IMR-90 (cell line): ENCODE data around the gene NUDT8. TPM values are rescaled to one million over a fixed set of nuclear protein-coding genes. Genes with fewer than 3 reads are reported as not detected.

Source experiments
- ATAC-seq: fragments of 200-7000 bp; cut with Tn5 transposase; 2 replicates; pipeline ENCODE4 v1.9.1; 2020; ENCODE audit warnings: low read depth, mild to moderate bottlenecking, moderate library complexity
- BruUV-seq: library from RNA; stranded (reverse); fragments of 400-500 nt; replicated peaks from 2 replicates; lab custom pipeline; 2021; lab: Mats Ljungman, UMichigan
- CTCF ChIA-PET: fragments of 300-600 bp; formaldehyde crosslinking; extraction: SDS; loops from one replicate; lab custom pipeline; 2021; ENCODE audit warnings: antibody characterized with exemption; lab: Yijun Ruan, JAX
- POLR2A ChIA-PET: fragments of 300-600 bp; sonication (Branson Sonifier 250); formaldehyde crosslinking; loops from one replicate; lab custom pipeline; 2022; ENCODE audit warnings: antibody characterized with exemption; ENCODE audit not compliant: unreplicated experiment; lab: Charles Lee
- DNase-seq: peaks from one replicate; pipeline ENCODE4 v3.0.0; 2013
- H2AFZ ChIP-seq: replicated peaks from 2 replicates; pipeline ENCODE3; 2013; ENCODE audit warnings: low read length, mild to moderate bottlenecking; ENCODE audit not compliant: poor library complexity
- H2AK5ac ChIP-seq: 2 replicates; pipeline ENCODE4 v1.6.1; 2013; ENCODE audit warnings: low read depth, low read length, inconsistent platforms
- H2AK9ac ChIP-seq: replicated peaks from 2 replicates; pipeline ENCODE3; 2013; ENCODE audit warnings: mild to moderate bottlenecking, low read depth, low read length, moderate library complexity; ENCODE audit not compliant: poor library complexity
- H2BK120ac ChIP-seq: 2 replicates; pipeline ENCODE4 v1.6.1; 2013; ENCODE audit warnings: low read depth, low read length, inconsistent platforms
- H2BK15ac ChIP-seq: 3 replicates; pipeline ENCODE4 v1.6.1; 2013; ENCODE audit warnings: low read depth, low read length, inconsistent platforms
- H2BK20ac ChIP-seq: 2 replicates; pipeline ENCODE4 v1.6.1; 2013; ENCODE audit warnings: low read depth, mild to moderate bottlenecking, inconsistent platforms, low read length, moderate library complexity
- H2BK5ac ChIP-seq: 2 replicates; pipeline ENCODE4 v1.6.1; 2013; ENCODE audit warnings: mild to moderate bottlenecking, low read depth, low read length, inconsistent platforms; ENCODE audit not compliant: poor library complexity, severe bottlenecking
- H3K14ac ChIP-seq: replicated peaks from 2 replicates; pipeline ENCODE4 v1.6.1; 2013; ENCODE audit warnings: low read depth, low read length, inconsistent platforms
- H3K18ac ChIP-seq: 2 replicates; pipeline ENCODE4 v1.6.1; 2013; ENCODE audit warnings: low read depth, low read length, control low read depth
- H3K23ac ChIP-seq: 2 replicates; pipeline ENCODE4 v1.6.1; 2013; ENCODE audit warnings: low read depth, low read length, inconsistent platforms
- H3K27ac ChIP-seq: 2 replicates; pipeline ENCODE4 v1.5.1; 2013; ENCODE audit warnings: mild to moderate bottlenecking, control low read depth, low read length; ENCODE audit not compliant: insufficient read depth
- H3K27me3 ChIP-seq: 2 replicates; pipeline ENCODE4 v1.6.1; 2013; ENCODE audit warnings: low read length; ENCODE audit not compliant: control insufficient read depth, insufficient read depth
- H3K36me3 ChIP-seq: 2 replicates; pipeline ENCODE4 v1.6.1; 2013; ENCODE audit warnings: low read length, mixed read lengths; ENCODE audit not compliant: control insufficient read depth, insufficient read depth
- H3K4ac ChIP-seq: 2 replicates; pipeline ENCODE4 v1.6.1; 2013; ENCODE audit warnings: low read depth, low read length, inconsistent platforms
- H3K4me1 ChIP-seq: 2 replicates; pipeline ENCODE4 v1.6.1; 2013; ENCODE audit warnings: low read length, mixed read lengths; ENCODE audit not compliant: control insufficient read depth, insufficient read depth
- H3K4me2 ChIP-seq: 2 replicates; pipeline ENCODE4 v1.6.1; 2013; ENCODE audit warnings: low read depth, mild to moderate bottlenecking, control low read depth, low read length, moderate library complexity
- H3K4me3 ChIP-seq: 2 replicates; pipeline ENCODE4 v1.5.1; 2013; ENCODE audit warnings: low read depth, mild to moderate bottlenecking, control low read depth, low read length, moderate library complexity; ENCODE audit not compliant: insufficient read depth
- H3K56ac ChIP-seq: 2 replicates; pipeline ENCODE4 v1.6.1; 2013; ENCODE audit warnings: low read length, inconsistent platforms; ENCODE audit not compliant: insufficient read depth; ENCODE audit errors: extremely low read depth
- H3K79me1 ChIP-seq, 2 experiments: 2 replicates each; pipeline ENCODE4 v1.6.1; 2013; ENCODE audit warnings: low read length in 2 of 2, inconsistent platforms in 1 of 2, low read depth in 1 of 2
- H3K9ac ChIP-seq: 2 replicates; pipeline ENCODE4 v1.6.1; 2013; ENCODE audit warnings: low read depth, low read length, control low read depth
- H3K9me1 ChIP-seq: 2 replicates; pipeline ENCODE4 v1.6.1; 2013; ENCODE audit warnings: low read length, inconsistent platforms; ENCODE audit not compliant: insufficient read depth
- H3K9me3 ChIP-seq: 2 replicates; pipeline ENCODE4 v1.6.1; 2013; ENCODE audit warnings: low read length; ENCODE audit not compliant: control insufficient read depth, insufficient read depth
- H4K20me1 ChIP-seq: 2 replicates; pipeline ENCODE4 v1.6.1; 2013; ENCODE audit warnings: low read length, inconsistent platforms; ENCODE audit not compliant: insufficient read depth
- H4K5ac ChIP-seq: 2 replicates; pipeline ENCODE4 v1.6.1; 2013; ENCODE audit warnings: mild to moderate bottlenecking, low read depth, low read length, control low read depth
- H4K8ac ChIP-seq, 2 experiments: 2 replicates each; pipeline ENCODE4 v1.6.1; 2013; ENCODE audit warnings: low read depth in 2 of 2, low read length in 2 of 2, control low read depth in 1 of 2, inconsistent platforms in 1 of 2
- H4K91ac ChIP-seq: 2 replicates; pipeline ENCODE4 v1.6.1; 2013; ENCODE audit warnings: low read depth, low read length, inconsistent platforms; ENCODE audit not compliant: insufficient read depth
- CTCF ChIP-seq: conservative IDR thresholded peaks from 2 replicates; pipeline ENCODE4 v1.5.1; 2012; ENCODE audit warnings: mild to moderate bottlenecking, low read depth, low read length, improper control_type of control experiment
- RAD21 ChIP-seq: IDR thresholded peaks from 2 replicates; pipeline ENCODE4 v1.6.1; 2012; ENCODE audit warnings: low read length, improper control_type of control experiment
- RFX5 ChIP-seq: IDR thresholded peaks from 2 replicates; pipeline ENCODE4 v1.8.0; 2012; ENCODE audit warnings: low read depth, mild to moderate bottlenecking, low read length, moderate library complexity
- USF2 ChIP-seq: fragments of 150-350 bp; IDR thresholded peaks from 2 replicates; pipeline ENCODE4 v1.6.1; 2017; ENCODE audit warnings: mild to moderate bottlenecking, antibody characterized with exemption, low read length, low read depth
- WGBS, 2 experiments: methylation state at CpG; one replicate each; pipeline versions ENCODE4 v1.1.5 to v1.1.7; 2013; ENCODE audit warnings: missing lambda C conversion rate in 2 of 2; ENCODE audit not compliant: insufficient read length in 1 of 2; ENCODE audit errors: extremely low coverage in 2 of 2; 5-methylcytosine and 5-hydroxymethylcytosine counted together
- dilution Hi-C: fragments of 300-500 bp; cut with HindIII; formaldehyde crosslinking; loops from one replicate; pipeline ENCODE4 v1.14.3; 2018; ENCODE audit warnings: low sequenced_read_pairs; ENCODE audit not compliant: unreplicated experiment
- in situ Hi-C: fragments of 300-500 bp; cut with MboI; formaldehyde crosslinking; loops from 3 replicates; pipeline ENCODE4 v1.14.3; 2019; ENCODE audit warnings: low sequenced_read_pairs, inconsistent platforms, mixed read lengths
- intact Hi-C: fragments of 100-400 bp; cut with micrococcal nuclease; formaldehyde crosslinking; loops from 2 replicates; pipeline ENCODE4 v1.10.0; 2022
- polyA plus RNA-seq, 3 experiments: library from polyadenylated mRNA; depleted of rRNA; stranded (reverse); fragments of >200 nt; gene quantifications; 2 replicates each; pipeline ENCODE4 v1.2.3, GENCODE V29; 2012; ENCODE audit warnings: low replicate concordance in 1 of 3
- total RNA-seq: library from RNA; depleted of rRNA; stranded (reverse); fragments of >200 nt; gene quantifications from 2 replicates; pipeline ENCODE4 v1.2.3, GENCODE V29; 2012

The NUDT8 gene
- total and polyA plus RNA-seq, 2 of the 4 experiments (the other 2 are of a cell fraction) = 1.4 to 2.5 TPM

GRCh38 chr11:67613960-67614715, 15.6 kb downstream of the NUDT8 start:
- Histone ChIP-seq H2BK20ac (no peak overlapping the region), H4K20me1 (no peaks in the 10 kb centered on the region; the same call in 1 of the 2 replicates), H2BK120ac (no peak overlapping the region), H3K4me1 (no peaks in the 10 kb centered on the region), H3K9me3 (no peaks in the 10 kb centered on the region), H3K4ac (no peak overlapping the region), H2BK15ac (no peak overlapping the region), H3K9me1 (no peaks in the 10 kb centered on the region), H3K56ac (no peak overlapping the region), H4K8ac (peak overlapping the region in 1 of 2 experiments; percentile 75; a peak in 1 of 4 replicates), H3K14ac (no peak overlapping the region), H3K4me3 (no peak overlapping the region), H4K91ac (no peak overlapping the region), H3K4me2 (no peak overlapping the region), H2BK5ac (no peak overlapping the region), H2AK5ac (0 out of 2 replicates have a peak overlapping the region, but pooled peaks have one; percentile 24), H3K79me1 (peaks cover under 1% of the 10 kb centered on the region in 2 experiments; a peak in 1 of 4 replicates), H3K27me3 (peaks cover 20% of the 10 kb centered on the region), H3K23ac (no peak overlapping the region), H2AK9ac (peak overlapping the region; percentile 78), H3K9ac (no peak overlapping the region), H2AFZ (peak overlapping the region; percentile 85), H3K18ac (no peak overlapping the region), H3K36me3 (peaks cover 31% of the 10 kb centered on the region), H3K27ac (no peak overlapping the region), H4K5ac (no peak overlapping the region)
- 34% methylated on average over 7 of the region's 23 CpGs; no CpG with 5 or more reads in 1 of the 2 experiments for WGBS, 2 experiments
- DNase-seq (peak; percentile 13), ATAC-seq (peak; percentile 75)
- dilution Hi-C loops = no loop called here
- TF ChIP-seq USF2 = no peak
- peak; percentile 31 for TF ChIP-seq RAD21
- no peak for TF ChIP-seq RFX5
- TF ChIP-seq CTCF = peak; percentile 58
- ChIA-PET CTCF (interaction anchor here (0.6 to 1.5 kb wide), 4 partner anchors 12 to 50 kb away, joined by 4 to 6 read pairs (median 4); partner anchors contain the start of gene NUDT8), POLR2A (no interaction called here)
- in situ Hi-C loops = no loop called here
- intact Hi-C loops = no loop called here
- no TSS peak for BruUV-seq
